ENCODE results near the gene GPR176.
"Not testable (repeated sequence)": the region's sequence is repeated elsewhere in the genome, so short reads cannot be mapped to it uniquely, and the experiment has no call there.

The GPR176 gene

GRCh38 chr15:39936187-39936586 lies 16.1 kb upstream of the GPR176 start:
- no peak for DNase-seq (ENCODE audit: low read depth in 2 of 2, low spot score in 1 of 2)

DNA sequence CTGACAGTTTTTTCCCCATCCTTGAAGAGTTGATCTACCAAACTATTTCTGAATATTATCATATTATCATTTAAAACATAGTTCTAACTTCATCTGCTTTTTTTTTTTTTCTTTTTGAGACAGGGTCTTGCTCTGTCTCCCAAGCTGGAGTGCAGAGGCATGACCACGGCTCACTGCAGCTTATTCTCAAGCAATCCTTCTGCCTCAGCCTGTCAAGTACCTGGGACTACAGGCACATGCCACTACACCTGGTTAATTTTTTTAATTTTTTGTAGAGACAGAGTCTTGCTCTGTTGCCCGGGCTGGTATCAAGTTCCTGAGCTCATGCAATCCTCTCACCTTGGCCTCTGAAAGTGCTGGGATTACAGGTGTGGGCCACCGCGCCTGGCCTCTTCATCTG lies 15.2 kb upstream of the GPR176 start:
- no peak for DNase-seq (ENCODE audit: low read depth in 2 of 2, low spot score in 1 of 2)

GRCh38 chr15:39934397-39935071 lies 14.5 kb upstream of the GPR176 start:
- DNase-seq (ENCODE audit: low read depth in 2 of 2, low spot score in 1 of 2): no peak

- no peak for DNase-seq (ENCODE audit: low read depth in 2 of 2, low spot score in 1 of 2)
Observed at GRCh38 chr15:39931615-39932014, 11.5 kb upstream of the GPR176 start.

DNA sequence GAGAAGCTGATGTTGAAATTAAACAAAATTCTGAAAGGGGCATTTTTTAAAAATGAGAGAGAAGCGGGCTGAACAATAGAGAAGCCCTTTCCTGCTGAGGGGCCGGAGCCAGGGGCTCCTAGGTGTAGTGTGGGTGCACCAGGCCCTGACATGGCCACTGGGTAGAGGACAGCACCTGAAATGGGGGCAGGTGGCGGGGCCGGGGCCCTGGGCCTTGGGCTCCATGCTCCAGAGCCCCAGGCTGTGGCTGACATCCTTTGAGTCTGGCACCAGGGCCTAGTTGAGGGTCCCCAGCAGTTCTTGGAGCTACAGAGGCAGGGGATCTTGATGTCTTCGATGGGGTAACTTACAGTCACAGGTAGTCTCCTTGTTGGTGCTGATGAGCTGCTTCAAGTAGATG lies 6.5 kb upstream of the GPR176 start:
- no peak for DNase-seq (ENCODE audit: low read depth in 2 of 2, low spot score in 1 of 2)

GRCh38 chr15:39925112-39925842 lies 5.2 kb upstream of the GPR176 start:
- DNase-seq (ENCODE audit: low read depth in 2 of 2, low spot score in 1 of 2): no peak

GRCh38 chr15:39924437-39924836 lies 4.4 kb upstream of the GPR176 start:
- DNase-seq (ENCODE audit: low read depth in 2 of 2, low spot score in 1 of 2): no peak

DNA sequence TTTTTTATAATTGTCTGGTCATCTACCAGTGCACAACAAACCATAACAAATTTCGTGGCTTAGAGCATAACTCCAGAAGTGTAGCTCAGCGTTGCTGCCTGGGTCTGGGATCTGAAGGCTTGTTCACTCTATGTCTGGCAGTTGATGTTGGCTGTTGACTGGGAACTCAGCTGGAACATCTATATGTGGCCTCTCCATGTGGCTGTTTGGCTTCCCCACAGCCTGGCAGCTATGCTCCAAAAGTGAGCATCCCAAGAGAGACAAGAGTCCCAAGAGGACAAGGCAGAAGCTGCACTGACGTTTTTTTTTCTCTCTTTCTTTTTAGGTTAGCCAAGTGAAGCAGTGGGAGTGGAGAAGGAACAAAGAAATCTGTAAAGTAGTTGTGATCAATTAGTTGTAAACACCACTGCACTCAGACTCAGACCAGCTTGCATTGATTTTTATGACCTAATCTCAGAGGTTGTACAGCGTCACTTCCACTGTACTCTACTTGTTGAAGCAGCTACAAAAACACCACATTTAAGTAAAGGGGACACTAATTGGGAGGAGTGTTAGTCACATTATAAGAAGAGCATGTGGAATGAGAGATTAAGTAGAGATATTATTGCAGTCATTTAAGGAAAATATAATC lies 2.5 kb upstream of the GPR176 start:
- DNase-seq (ENCODE audit: low read depth in 2 of 2, low spot score in 1 of 2): no peak

DNA sequence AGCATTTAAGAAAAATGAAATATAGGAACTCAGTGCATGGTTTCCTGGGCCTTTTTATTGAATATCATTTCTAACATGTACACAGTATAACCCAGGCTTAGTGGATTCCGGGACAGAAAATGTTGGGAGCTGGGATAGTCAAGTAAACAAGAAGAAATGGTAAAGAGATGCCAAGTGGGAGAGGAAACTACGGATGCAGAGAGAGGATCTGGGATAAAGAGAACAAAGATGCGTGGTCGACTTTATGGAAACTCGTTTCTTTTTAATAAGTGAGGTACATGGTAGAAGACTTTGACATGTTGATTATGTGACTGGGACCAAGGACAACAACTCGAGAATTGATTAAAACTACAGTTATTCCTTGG lies 1.2 kb upstream of the GPR176 start:
- DNase-seq (ENCODE audit: low read depth in 2 of 2, low spot score in 1 of 2): no peak

GRCh38 chr15:39920510-39921273 lies 626 bp upstream of the GPR176 start:
- DNase-seq (ENCODE audit: low read depth in 2 of 2, low spot score in 1 of 2): peak; percentile 43 to 57

GRCh38 chr15:39919411-39919747 lies 687 bp downstream of the GPR176 start:
- no peak for DNase-seq (ENCODE audit: low read depth in 2 of 2, low spot score in 1 of 2)

DNA sequence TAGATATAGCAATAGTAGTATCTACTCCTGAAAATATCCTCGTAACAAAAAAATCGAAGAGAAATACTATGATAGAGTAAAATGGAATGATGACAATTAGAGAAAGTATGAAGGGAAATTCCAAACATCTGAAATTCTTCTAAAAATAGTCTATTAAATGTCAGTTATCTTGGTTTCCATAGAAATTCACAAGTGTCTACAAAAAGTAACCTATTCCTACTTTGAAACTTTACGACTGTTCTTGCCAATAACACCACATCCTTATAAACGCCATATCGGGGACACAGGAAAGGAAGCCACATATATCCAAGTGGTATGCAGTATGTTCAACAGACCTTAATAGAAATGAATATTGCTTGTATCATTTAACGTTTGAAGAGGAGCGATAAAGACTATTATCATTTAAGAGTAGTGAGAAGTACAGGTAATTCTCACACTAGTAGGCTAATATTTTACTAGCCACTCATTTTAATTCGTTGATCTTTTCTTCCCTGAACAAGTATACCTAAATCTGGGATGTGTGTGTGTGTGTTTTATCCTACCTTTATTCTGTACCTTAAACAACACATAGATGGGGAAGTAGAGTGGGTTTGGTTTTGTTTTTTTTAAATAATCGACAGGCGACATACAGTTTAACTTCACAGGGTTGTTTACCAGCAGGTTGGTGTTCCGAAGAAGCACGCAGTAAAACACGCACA lies 1.2 kb downstream of the GPR176 start:
- DNase-seq (ENCODE audit: low read depth in 2 of 2, low spot score in 1 of 2): no peak

DNA sequence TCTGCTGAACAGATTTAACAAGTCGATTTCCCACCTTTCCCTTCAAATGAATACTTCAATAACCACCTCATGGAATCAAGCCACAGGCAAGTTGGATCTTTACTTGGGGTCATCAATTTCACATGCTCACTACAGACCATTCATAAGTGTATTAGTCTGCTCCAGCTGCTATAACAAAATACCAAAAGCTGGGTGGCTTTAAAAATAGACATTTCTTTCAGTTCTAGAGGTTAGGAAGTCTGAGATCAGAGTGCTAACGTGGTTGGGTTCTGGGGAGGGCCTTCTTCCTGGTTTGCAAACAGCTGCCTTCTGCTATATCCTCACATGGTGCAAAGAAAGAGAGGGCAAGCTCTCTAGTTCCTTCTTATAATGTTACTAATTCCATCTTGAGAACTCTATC lies 5.1 kb downstream of the GPR176 start:
- DNase-seq (ENCODE audit: low read depth in 2 of 2, low spot score in 1 of 2): no peak

GRCh38 chr15:39909007-39909406 lies 11.1 kb downstream of the GPR176 start:
- DNase-seq (ENCODE audit: low read depth in 2 of 2, low spot score in 1 of 2): no peak

DNA sequence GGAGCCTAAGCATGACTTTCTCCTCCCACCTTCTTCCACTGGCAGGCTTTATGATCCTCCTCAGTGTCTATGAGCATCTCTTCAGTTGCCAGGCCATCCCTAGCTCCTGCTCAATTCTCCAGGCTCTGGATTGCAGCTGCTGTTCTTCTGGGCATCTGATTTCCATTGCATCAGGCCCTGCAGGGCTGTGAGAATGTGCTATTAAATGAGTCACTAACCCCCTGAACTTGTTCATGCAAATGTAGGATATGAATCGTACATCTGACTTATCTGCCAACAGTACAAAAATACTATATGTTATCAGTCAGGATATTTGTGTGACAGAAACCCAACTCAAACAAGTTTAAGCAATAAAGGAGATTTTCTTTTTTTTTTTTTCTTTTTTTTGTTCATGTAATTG lies 11.9 kb downstream of the GPR176 start:
- no peak for DNase-seq (ENCODE audit: low read depth in 2 of 2, low spot score in 1 of 2)

- DNase-seq (ENCODE audit: low read depth in 2 of 2, low spot score in 1 of 2): no peak
Observed at GRCh38 chr15:39907216-39907615, 12.8 kb downstream of the GPR176 start.

DNA sequence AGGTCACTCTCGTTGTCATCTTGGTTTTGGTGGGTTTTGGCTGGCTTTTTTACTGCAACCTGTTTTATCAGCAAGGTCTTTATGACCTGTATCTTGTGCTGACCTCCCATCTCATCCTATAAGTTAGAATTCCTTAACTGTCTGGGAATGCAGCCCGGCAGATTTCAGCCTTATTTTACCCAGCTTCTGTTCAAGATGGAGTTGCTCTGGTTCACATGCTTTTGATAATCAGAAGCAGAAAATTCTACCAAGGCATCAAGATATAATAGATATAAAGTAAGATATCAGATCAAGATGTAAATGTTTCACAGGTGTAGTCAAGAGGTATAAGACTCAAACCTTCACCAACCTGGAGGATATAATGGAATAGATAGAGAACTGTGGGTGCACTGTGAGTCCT lies 16.0 kb downstream of the GPR176 start:
- DNase-seq (ENCODE audit: low read depth in 2 of 2, low spot score in 1 of 2): no peak

GRCh38 chr15:39898317-39898716 lies 21.7 kb downstream of the GPR176 start:
- no peak for DNase-seq (ENCODE audit: low read depth in 2 of 2, low spot score in 1 of 2)

- no peak for DNase-seq (ENCODE audit: low read depth in 2 of 2, low spot score in 1 of 2)
Observed at GRCh38 chr15:39896846-39897245, 23.2 kb downstream of the GPR176 start.

DNA sequence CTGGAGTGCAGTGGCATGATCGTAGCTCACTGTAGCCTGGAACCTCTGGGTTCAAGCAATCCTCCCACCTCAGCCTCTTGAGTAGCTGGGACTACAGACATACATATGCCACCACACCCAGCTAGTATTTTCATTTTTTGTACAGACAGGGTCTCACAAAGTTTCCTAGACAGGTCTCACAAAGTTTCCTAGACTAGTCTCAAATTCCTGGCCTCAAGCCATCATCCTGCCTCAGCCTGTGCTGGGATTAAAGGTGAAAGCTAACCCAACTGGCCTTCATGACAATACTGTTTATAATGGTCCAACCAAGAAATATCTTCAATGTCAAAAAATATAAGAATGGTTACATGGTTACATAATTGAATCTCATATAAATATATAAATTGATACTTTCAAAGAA lies 24.0 kb downstream of the GPR176 start:
- no peak for DNase-seq (ENCODE audit: low read depth in 2 of 2, low spot score in 1 of 2)

GRCh38 chr15:39893051-39893450 lies 27.0 kb downstream of the GPR176 start:
- DNase-seq (ENCODE audit: low read depth in 2 of 2, low spot score in 1 of 2): not testable (repeated sequence)
